NCI-H146 treated with DMSO at 0.1 percent for 48 hours (cell line): ENCODE measurements around the gene LCE4A.
"Not testable (repeated sequence)": the region's sequence is repeated elsewhere in the genome, so short reads cannot be mapped to it uniquely, and the experiment has no call there.

Experiments used
- DNase-seq: peaks from one replicate; lab custom pipeline; 2025; ENCODE audit not compliant: unreplicated experiment; lab: John Stamatoyannopoulos, UW

The LCE4A gene

GRCh38 chr1:152707860-152708259, at the start of gene LCE4A:
Gene LCE4A, plus strand, starts transcription at chr1:152708160. Its CDS starts 916 bp downstream, at chr1:152709076.
- no peak for DNase-seq

- DNase-seq: no peak
Observed at GRCh38 chr1:152658649-152659048, 49.3 kb upstream of the LCE4A start.

GRCh38 chr1:152663098-152663497, 44.9 kb upstream of the LCE4A start, which contains the start of gene LCE2D:
Gene LCE2D, plus strand, starts transcription at chr1:152663380. Its CDS starts 726 bp downstream, at chr1:152664106.
- no peak for DNase-seq

GRCh38 chr1:152666171-152666570, 41.8 kb upstream of the LCE4A start:
- DNase-seq: not testable (repeated sequence)

- DNase-seq: no peak
Observed at GRCh38 chr1:152667648-152668047, 40.3 kb upstream of the LCE4A start.

- no peak for DNase-seq
Observed at GRCh38 chr1:152673016-152673415, 34.9 kb upstream of the LCE4A start.

GRCh38 chr1:152674983-152675382, 33.0 kb upstream of the LCE4A start, which contains the start of gene LCE2C:
Gene LCE2C, plus strand, starts transcription at chr1:152675279. Its CDS starts 737 bp downstream, at chr1:152676016.
- not testable (repeated sequence) for DNase-seq

- DNase-seq: no peak
Observed at GRCh38 chr1:152679459-152679858, 28.5 kb upstream of the LCE4A start.

GRCh38 chr1:152681616-152682015, 26.3 kb upstream of the LCE4A start:
- DNase-seq: no peak

- DNase-seq: no peak
Observed at GRCh38 chr1:152683846-152684245, 24.1 kb upstream of the LCE4A start.

GRCh38 chr1:152685823-152686222, 22.1 kb upstream of the LCE4A start, which contains the start of gene LCE2B:
Gene LCE2B, plus strand, starts transcription at chr1:152686123. Its CDS starts 721 bp downstream, at chr1:152686844.
- not testable (repeated sequence) for DNase-seq

- DNase-seq: no peak
Observed at GRCh38 chr1:152697701-152698600, 10.0 kb upstream of the LCE4A start, which contains the start of gene LCE2A. Gene LCE2A, plus strand, starts transcription at chr1:152698345. Its CDS starts 557 bp downstream, at chr1:152698902.

GRCh38 chr1:152699746-152700145, 8.2 kb upstream of the LCE4A start:
- no peak for DNase-seq

GRCh38 chr1:152718238-152718637, 10.3 kb downstream of the LCE4A start:
- DNase-seq: no peak

GRCh38 chr1:152725261-152725660, 17.3 kb downstream of the LCE4A start:
- no peak for DNase-seq

GRCh38 chr1:152728986-152729385, 21.0 kb downstream of the LCE4A start:
- no peak for DNase-seq

GRCh38 chr1:152735648-152736047, 27.7 kb downstream of the LCE4A start:
- DNase-seq: no peak

- no peak for DNase-seq
Observed at GRCh38 chr1:152737997-152738396, 30.0 kb downstream of the LCE4A start.

GRCh38 chr1:152739841-152740240, 31.9 kb downstream of the LCE4A start:
- no peak for DNase-seq

- DNase-seq: no peak
Observed at GRCh38 chr1:152741656-152742055, 33.7 kb downstream of the LCE4A start.

GRCh38 chr1:152743371-152744145, 35.6 kb downstream of the LCE4A start:
- no peak for DNase-seq
